ENCODE data around the gene AKR1D1.
"Not testable (repeated sequence)": the region's sequence is repeated elsewhere in the genome, so short reads cannot be mapped to it uniquely, and the experiment has no call there.

The AKR1D1 gene

GRCh38 chr7:138125598-138126111 is 49.4 kb downstream of the AKR1D1 start:
- DNase-seq = no peak

GRCh38 chr7:138126928-138127327 is 50.7 kb downstream of the AKR1D1 start:
- DNase-seq = no peak

- no peak for DNase-seq
Observed at GRCh38 chr7:138127996-138128395, 51.7 kb downstream of the AKR1D1 start.

- no peak for DNase-seq
Observed at GRCh38 chr7:138129551-138130165, 53.4 kb downstream of the AKR1D1 start.

- DNase-seq = no peak
Observed at GRCh38 chr7:138137423-138138171, 61.3 kb downstream of the AKR1D1 start.

- no peak for DNase-seq
Observed at GRCh38 chr7:138138244-138138643, 62.0 kb downstream of the AKR1D1 start.

GRCh38 chr7:138142583-138143201 is 66.4 kb downstream of the AKR1D1 start:
- DNase-seq = no peak

GRCh38 chr7:138144958-138145357 is 68.7 kb downstream of the AKR1D1 start:
- no peak for DNase-seq

- DNase-seq = not testable (repeated sequence)
Observed at GRCh38 chr7:138146221-138146620, 70.0 kb downstream of the AKR1D1 start.

GRCh38 chr7:138146757-138147734 is 70.8 kb downstream of the AKR1D1 start:
- DNase-seq = not testable (repeated sequence)

GRCh38 chr7:138151731-138152577 is 75.7 kb downstream of the AKR1D1 start:
- no peak for DNase-seq

GRCh38 chr7:138154661-138155060 is 78.4 kb downstream of the AKR1D1 start:
- DNase-seq = no peak

GRCh38 chr7:138157702-138158101 is 81.4 kb downstream of the AKR1D1 start:
- DNase-seq = no peak

- DNase-seq = no peak
Observed at GRCh38 chr7:138158739-138159528, 82.7 kb downstream of the AKR1D1 start.

- DNase-seq = peak; percentile 50
Observed at GRCh38 chr7:138161600-138162081, 85.4 kb downstream of the AKR1D1 start.

GRCh38 chr7:138162236-138162635 is 86.0 kb downstream of the AKR1D1 start:
- DNase-seq = no peak

GRCh38 chr7:138163800-138164199 is 87.5 kb downstream of the AKR1D1 start:
- no peak for DNase-seq

GRCh38 chr7:138164804-138165203 is 88.5 kb downstream of the AKR1D1 start:
- DNase-seq = no peak

GRCh38 chr7:138166681-138167080 is 90.4 kb downstream of the AKR1D1 start:
- DNase-seq = no peak

GRCh38 chr7:138167222-138167621 is 91.0 kb downstream of the AKR1D1 start:
- DNase-seq = no peak

GRCh38 chr7:138167869-138168296 is 91.6 kb downstream of the AKR1D1 start:
- DNase-seq = no peak

Data from stimulated activated CD4-positive, alpha-beta T cell treated with anti-CD3 and anti-CD28 coated beads, Interleukin-12 subunit alpha, Interleukin-12 subunit beta, amount 100 ng/mL, for 4 hours (primary cell).